HL-60 (cell line): ENCODE data around the gene RNF152.

Experiments
- DNase-seq, 2 experiments: peaks; one replicate each; pipeline ENCODE4 v3.0.0-alpha.2; 2010 to 2020; ENCODE audit warnings: low read depth in 1 of 2, low spot score in 1 of 2
- H3K27ac ChIP-seq: fragments of 250-450 bp; sonication (Bioruptor Pico); replicated peaks from 2 replicates; pipeline ENCODE4 v1.5.1; 2020; ENCODE audit warnings: mild to moderate bottlenecking, moderate library complexity
- H3K27me3 ChIP-seq: fragments of 250-450 bp; sonication (Bioruptor Pico); 2 replicates; pipeline ENCODE4 v1.5.1; 2021; ENCODE audit warnings: mild to moderate bottlenecking, moderate library complexity; ENCODE audit not compliant: insufficient read depth, poor library complexity, severe bottlenecking
- H3K4me3 ChIP-seq: replicated peaks from 2 replicates; pipeline ENCODE4 v1.5.1; 2011; ENCODE audit warnings: mild to moderate bottlenecking, control low read depth, low read length; ENCODE audit not compliant: insufficient read depth
- GABPA ChIP-seq: IDR thresholded peaks from 2 replicates; pipeline ENCODE4 v1.6.1; 2012; ENCODE audit warnings: low read depth
- POLR2AphosphoS5 ChIP-seq: IDR thresholded peaks from 2 replicates; pipeline ENCODE4 v1.6.1; 2012; ENCODE audit warnings: low read depth
- SPI1 ChIP-seq: IDR thresholded peaks from 2 replicates; pipeline ENCODE4 v1.6.1; 2012; ENCODE audit warnings: low read depth, mild to moderate bottlenecking, borderline replicate concordance
- TF ChIP-seq, protein P1 (sequence below): IDR thresholded peaks from 2 replicates; pipeline ENCODE4 v1.6.1; 2012; ENCODE audit warnings: low read depth; ENCODE audit not compliant: insufficient replicate concordance
- TF ChIP-seq, protein P2 (sequence below): IDR thresholded peaks from one replicate; pipeline ENCODE4 v1.5.1; 2011; ENCODE audit warnings: low read length, control low read depth, inconsistent platforms; ENCODE audit not compliant: insufficient read depth

Gene RNF152

DNA sequence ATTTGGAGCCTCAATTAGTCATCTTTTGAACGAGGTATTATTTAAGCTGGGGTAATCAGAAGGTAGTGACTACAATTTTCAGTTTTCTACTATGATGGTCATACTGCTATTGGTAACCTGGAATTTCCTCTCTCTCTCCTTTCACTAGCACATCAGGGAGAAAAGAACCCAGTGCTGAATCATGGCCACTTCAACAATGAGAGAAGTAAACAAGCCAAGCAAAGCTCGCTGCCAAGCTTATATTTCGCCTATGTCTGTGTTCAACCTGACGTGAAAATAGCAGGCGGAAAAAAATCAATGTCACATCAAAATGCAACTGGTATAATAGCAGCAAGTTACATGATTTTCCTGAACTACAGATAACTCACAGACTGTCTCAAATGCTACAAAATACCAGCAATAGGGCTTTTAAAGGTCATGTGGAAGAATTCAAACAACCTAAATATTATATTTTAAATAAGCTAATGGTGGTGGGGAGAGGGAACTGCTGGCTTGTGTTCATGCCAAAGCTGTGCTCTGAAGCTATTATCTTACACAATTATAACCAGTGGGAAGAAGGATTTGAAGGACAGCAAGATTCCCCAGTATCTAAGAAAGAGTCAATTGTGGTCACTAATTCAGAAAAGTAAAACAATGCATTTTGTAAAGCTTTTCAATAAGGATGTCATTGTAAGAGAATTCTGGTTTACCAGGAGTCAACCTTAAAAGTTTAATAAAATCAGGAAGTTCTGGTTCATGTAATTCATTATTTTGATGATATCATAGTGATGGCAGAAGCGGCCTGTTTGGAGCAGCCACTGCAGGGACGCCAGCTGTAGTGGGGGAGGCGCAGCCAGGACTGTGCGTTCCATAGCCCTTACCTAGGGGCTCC is 38.0 kb downstream of the RNF152 start:
- DNase-seq: no peak
- H3K27me3 ChIP-seq: peaks cover 4% of the 10 kb centered on the region
- no peak overlapping the region for H3K4me3 ChIP-seq
- no peak overlapping the region for H3K27ac ChIP-seq
- TF ChIP-seq, protein P1, sequence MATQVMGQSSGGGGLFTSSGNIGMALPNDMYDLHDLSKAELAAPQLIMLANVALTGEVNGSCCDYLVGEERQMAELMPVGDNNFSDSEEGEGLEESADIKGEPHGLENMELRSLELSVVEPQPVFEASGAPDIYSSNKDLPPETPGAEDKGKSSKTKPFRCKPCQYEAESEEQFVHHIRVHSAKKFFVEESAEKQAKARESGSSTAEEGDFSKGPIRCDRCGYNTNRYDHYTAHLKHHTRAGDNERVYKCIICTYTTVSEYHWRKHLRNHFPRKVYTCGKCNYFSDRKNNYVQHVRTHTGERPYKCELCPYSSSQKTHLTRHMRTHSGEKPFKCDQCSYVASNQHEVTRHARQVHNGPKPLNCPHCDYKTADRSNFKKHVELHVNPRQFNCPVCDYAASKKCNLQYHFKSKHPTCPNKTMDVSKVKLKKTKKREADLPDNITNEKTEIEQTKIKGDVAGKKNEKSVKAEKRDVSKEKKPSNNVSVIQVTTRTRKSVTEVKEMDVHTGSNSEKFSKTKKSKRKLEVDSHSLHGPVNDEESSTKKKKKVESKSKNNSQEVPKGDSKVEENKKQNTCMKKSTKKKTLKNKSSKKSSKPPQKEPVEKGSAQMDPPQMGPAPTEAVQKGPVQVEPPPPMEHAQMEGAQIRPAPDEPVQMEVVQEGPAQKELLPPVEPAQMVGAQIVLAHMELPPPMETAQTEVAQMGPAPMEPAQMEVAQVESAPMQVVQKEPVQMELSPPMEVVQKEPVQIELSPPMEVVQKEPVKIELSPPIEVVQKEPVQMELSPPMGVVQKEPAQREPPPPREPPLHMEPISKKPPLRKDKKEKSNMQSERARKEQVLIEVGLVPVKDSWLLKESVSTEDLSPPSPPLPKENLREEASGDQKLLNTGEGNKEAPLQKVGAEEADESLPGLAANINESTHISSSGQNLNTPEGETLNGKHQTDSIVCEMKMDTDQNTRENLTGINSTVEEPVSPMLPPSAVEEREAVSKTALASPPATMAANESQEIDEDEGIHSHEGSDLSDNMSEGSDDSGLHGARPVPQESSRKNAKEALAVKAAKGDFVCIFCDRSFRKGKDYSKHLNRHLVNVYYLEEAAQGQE: no peak
- TF ChIP-seq GABPA (no peak), SPI1 (no peak), POLR2AphosphoS5 (no peak)
- TF ChIP-seq, protein P2, sequence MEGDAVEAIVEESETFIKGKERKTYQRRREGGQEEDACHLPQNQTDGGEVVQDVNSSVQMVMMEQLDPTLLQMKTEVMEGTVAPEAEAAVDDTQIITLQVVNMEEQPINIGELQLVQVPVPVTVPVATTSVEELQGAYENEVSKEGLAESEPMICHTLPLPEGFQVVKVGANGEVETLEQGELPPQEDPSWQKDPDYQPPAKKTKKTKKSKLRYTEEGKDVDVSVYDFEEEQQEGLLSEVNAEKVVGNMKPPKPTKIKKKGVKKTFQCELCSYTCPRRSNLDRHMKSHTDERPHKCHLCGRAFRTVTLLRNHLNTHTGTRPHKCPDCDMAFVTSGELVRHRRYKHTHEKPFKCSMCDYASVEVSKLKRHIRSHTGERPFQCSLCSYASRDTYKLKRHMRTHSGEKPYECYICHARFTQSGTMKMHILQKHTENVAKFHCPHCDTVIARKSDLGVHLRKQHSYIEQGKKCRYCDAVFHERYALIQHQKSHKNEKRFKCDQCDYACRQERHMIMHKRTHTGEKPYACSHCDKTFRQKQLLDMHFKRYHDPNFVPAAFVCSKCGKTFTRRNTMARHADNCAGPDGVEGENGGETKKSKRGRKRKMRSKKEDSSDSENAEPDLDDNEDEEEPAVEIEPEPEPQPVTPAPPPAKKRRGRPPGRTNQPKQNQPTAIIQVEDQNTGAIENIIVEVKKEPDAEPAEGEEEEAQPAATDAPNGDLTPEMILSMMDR: no peak

DNA sequence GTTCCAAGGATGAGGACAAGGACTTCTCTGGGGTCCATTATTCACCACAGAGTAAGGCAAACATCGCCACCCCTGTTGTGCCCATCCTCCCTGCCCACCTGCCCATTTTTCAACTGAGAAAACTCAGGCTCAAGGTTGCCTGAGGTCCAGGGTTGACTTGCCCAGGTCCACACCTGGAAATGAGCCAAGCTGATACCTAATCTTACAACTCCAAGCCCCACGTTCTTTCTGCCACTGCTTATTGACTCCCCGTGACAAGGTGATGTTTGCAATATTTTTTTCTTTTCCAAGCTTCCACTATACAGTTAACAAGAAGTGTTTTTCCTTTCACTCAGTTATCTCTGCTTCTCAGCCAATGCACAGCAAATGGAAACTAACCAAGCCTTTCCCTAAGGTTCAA is 39.0 kb downstream of the RNF152 start:
- H3K27me3 ChIP-seq: peaks cover 6% of the 10 kb centered on the region
- no peak overlapping the region for H3K4me3 ChIP-seq
- no peak overlapping the region for H3K27ac ChIP-seq
- no peak for TF ChIP-seq GABPA
- TF ChIP-seq, protein P2: no peak
- no peak for TF ChIP-seq POLR2AphosphoS5
- TF ChIP-seq, protein P1: no peak
- DNase-seq: no peak

DNA sequence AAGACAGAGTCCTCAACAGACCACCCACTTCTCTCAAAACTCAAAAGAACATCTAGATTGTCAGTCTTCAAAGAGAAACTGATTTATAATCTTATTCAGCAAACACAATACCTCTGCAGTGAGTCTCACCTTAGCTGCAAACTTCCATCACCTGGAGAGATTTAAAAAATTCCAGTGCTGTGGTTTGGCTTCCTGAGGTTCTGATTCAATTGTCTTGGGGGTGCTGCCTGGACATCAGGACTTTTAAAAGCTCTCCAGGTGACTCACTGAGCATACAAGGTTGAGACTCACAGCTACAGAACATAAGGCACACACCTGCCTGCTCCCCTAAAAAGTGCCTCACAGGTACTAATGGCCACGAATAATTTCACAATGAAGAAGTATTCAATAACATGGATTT is 40.3 kb downstream of the RNF152 start:
- Histone ChIP-seq H3K27ac (no peak overlapping the region), H3K27me3 (peaks cover 6% of the 10 kb centered on the region), H3K4me3 (no peak overlapping the region)
- TF ChIP-seq POLR2AphosphoS5 (no peak), GABPA (no peak), SPI1 (no peak)
- TF ChIP-seq, protein P1: no peak
- TF ChIP-seq, protein P2: no peak
- no peak for DNase-seq
